ENCODE results near the gene TMEM232.

The TMEM232 gene

DNA sequence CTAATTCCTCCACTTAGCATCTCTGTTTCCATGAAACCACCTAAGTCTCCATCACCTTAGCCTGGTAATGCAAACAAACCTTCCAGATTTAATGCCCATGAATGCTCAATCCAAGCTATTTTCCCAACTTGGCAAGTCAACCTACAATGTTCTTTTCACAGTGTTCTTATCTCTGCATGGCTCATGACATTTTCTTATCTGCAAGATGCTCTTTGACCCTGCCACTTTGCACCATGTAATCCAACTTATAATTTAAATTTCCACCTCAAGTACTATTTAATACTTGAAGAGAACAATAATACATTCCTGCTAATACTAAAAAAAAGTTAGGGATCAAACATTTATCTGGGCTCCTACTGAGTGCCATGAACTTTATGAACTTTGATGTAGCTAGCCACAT lies 164.3 kb downstream of the TMEM232 start:
- TF ChIP-seq, protein P1, sequence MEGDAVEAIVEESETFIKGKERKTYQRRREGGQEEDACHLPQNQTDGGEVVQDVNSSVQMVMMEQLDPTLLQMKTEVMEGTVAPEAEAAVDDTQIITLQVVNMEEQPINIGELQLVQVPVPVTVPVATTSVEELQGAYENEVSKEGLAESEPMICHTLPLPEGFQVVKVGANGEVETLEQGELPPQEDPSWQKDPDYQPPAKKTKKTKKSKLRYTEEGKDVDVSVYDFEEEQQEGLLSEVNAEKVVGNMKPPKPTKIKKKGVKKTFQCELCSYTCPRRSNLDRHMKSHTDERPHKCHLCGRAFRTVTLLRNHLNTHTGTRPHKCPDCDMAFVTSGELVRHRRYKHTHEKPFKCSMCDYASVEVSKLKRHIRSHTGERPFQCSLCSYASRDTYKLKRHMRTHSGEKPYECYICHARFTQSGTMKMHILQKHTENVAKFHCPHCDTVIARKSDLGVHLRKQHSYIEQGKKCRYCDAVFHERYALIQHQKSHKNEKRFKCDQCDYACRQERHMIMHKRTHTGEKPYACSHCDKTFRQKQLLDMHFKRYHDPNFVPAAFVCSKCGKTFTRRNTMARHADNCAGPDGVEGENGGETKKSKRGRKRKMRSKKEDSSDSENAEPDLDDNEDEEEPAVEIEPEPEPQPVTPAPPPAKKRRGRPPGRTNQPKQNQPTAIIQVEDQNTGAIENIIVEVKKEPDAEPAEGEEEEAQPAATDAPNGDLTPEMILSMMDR (IDR thresholded peaks at IDR 0.05; ENCODE audit: low read depth, low read length): no peak
- in situ Hi-C loops (cut with HindIII; ENCODE audit: low sequenced_read_pairs): no loop called here
- H3K4me3 ChIP-seq (ENCODE audit: low read depth, low read length): no peak overlapping the region
- no peak for DNase-seq (ENCODE audit: low read depth, low spot score)

DNA sequence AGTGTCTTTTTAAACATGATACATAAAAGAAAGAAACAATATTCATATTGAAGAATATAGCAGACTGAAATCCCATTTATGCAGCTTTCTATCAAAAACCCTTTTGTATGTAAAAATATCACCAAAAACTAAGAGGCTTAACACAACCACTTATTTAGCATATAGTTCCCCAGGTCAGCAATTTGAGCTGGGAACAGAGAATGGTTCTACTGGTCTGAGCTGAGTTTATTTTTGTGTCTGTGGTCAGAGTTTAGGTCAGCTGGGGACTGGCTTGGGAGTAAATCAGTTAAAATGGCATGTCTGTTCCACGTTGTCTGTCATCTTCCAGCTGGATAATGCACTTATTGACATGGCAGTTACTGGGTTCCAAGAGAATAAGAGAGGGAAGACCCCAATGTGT lies 165.0 kb downstream of the TMEM232 start:
- no peak for DNase-seq (ENCODE audit: low read depth, low spot score)
- in situ Hi-C loops (cut with HindIII; ENCODE audit: low sequenced_read_pairs): no loop called here
- TF ChIP-seq, protein P1 (IDR thresholded peaks at IDR 0.05; ENCODE audit: low read depth, low read length): no peak
- no peak overlapping the region for H3K4me3 ChIP-seq (ENCODE audit: low read depth, low read length)

DNA sequence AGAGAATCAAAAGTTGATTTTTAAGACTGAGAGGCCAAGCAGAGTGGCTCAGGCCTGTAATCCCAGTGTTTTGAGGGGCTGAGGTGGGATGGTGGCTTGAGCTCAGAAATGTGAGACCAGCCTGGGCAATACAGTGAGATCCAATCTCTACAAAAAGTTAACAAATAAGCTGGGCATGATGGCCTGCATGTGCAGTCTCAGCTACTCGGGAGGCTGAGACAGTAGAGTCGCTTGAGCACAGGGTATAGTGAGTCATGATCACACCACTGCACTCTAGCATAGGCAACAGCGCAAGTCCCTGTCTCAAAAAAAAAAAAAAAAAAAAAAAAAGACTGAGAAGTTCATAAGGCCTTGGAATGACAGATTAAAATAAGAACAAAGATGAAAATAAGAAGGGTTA lies 177.2 kb downstream of the TMEM232 start:
- no peak for DNase-seq (ENCODE audit: low read depth, low spot score)
- in situ Hi-C loops (cut with HindIII; ENCODE audit: low sequenced_read_pairs): no loop called here
- H3K4me3 ChIP-seq (ENCODE audit: low read depth, low read length): no peak overlapping the region
- TF ChIP-seq, protein P1 (IDR thresholded peaks at IDR 0.05; ENCODE audit: low read depth, low read length): no peak

DNA sequence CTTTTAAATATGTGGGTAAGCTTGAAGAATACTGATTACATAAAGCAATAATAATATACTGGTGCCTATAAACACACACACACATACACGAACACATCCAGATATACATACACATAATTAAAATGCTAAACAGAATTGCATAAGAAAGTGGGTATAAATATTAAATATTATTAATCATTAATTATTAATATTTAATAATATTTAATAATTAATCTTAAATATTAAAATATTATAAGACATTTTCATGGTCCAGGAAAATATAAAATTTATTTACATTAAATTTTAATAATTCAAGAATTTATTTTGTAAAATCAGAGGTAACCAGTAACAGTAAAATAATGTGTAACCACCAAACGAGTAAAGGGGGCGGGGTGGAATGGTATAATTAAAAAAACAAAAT lies 178.3 kb downstream of the TMEM232 start:
- TF ChIP-seq, protein P1 (IDR thresholded peaks at IDR 0.05; ENCODE audit: low read depth, low read length): no peak
- H3K4me3 ChIP-seq (ENCODE audit: low read depth, low read length): no peak overlapping the region
- no peak for DNase-seq (ENCODE audit: low read depth, low spot score)
- in situ Hi-C loops (cut with HindIII; ENCODE audit: low sequenced_read_pairs): no loop called here

DNA sequence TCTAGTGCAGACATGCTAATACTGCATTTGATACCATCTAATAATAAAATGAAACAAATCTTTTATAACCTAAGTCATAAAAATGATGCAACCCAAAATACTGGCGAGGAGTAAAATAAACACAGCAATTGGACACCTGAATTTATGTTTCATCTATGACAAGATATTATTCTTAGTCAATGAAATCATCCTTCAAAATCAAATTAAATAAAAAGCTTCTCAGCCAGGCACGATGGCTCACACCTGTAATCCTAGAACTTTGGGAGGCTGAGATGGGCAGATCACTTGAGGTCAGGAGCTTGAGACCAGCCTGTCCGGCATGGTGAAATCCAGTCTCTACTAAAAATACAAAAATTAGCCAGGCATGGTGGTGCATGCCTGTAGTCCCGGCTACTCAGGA lies 179.0 kb downstream of the TMEM232 start:
- DNase-seq (ENCODE audit: low read depth, low spot score): no peak
- TF ChIP-seq, protein P1 (IDR thresholded peaks at IDR 0.05; ENCODE audit: low read depth, low read length): no peak
- in situ Hi-C loops (cut with HindIII; ENCODE audit: low sequenced_read_pairs): no loop called here
- no peak overlapping the region for H3K4me3 ChIP-seq (ENCODE audit: low read depth, low read length)

DNA sequence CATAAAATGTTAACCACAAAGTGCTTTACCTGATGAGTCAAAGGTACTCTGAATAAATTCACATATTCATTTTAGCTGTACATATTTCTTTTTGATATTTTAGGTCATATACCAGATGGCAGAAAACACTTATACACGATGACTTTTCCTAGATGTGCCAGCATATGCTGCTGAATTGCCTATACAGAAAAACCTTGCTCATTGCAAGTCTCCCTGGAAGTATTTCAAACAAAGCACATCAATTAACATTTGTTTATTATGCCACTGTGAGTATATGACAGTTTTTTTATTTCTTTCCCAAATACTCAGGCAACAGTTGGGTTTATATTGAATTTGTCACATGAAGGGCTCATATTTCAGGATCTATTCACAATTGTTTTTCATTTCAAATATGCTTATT lies 180.8 kb downstream of the TMEM232 start:
- DNase-seq (ENCODE audit: low read depth, low spot score): no peak
- in situ Hi-C loops (cut with HindIII; ENCODE audit: low sequenced_read_pairs): no loop called here
- TF ChIP-seq, protein P1 (IDR thresholded peaks at IDR 0.05; ENCODE audit: low read depth, low read length): no peak
- no peak overlapping the region for H3K4me3 ChIP-seq (ENCODE audit: low read depth, low read length)

DNA sequence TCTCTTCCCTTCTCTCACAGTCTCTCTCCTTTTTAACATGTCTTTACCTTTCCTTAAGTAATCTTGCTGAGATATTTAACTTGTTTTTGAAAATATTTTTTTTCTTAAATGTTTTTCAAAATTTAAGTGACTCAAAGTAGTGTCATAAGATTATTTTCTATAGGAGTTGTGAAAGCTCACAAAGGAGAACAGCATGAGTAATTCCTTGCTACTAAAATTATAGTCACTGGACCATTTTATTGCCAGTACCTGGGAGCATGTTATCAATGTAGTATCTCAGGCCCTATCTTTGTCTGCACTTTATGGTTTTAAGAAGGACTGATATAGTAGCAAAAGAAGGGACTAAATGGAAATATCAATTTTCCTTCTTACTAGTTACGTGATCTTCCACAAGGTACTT lies 181.9 kb downstream of the TMEM232 start:
- DNase-seq (ENCODE audit: low read depth, low spot score): no peak
- in situ Hi-C loops (cut with HindIII; ENCODE audit: low sequenced_read_pairs): no loop called here
- TF ChIP-seq, protein P1 (IDR thresholded peaks at IDR 0.05; ENCODE audit: low read depth, low read length): no peak
- no peak overlapping the region for H3K4me3 ChIP-seq (ENCODE audit: low read depth, low read length)
